Measurements from ENCODE around the gene TXK. TPM values are rescaled to one million over a fixed set of nuclear protein-coding genes. Genes with fewer than 3 reads are reported as not detected.
A peak's percentile ranks its signal among the peaks of the same experiment; 100 is the strongest.

The TXK gene
- total RNA-seq, 1 donor from 2014 or later = not detected

- peaks cover 10% of the 10 kb centered on the region for H3K4me1 Mint-ChIP-seq
- peaks cover 20% of the 10 kb centered on the region for H3K9me3 Mint-ChIP-seq
- DNase-seq (ENCODE audit: low read depth, low spot score) = no peak
- no peak for TF ChIP-seq CTCF (conservative IDR thresholded peaks at IDR 0.05)
- peak overlapping the region; percentile 61 for H3K4me3 Mint-ChIP-seq
- no peak overlapping the region for H3K27ac Mint-ChIP-seq (ENCODE audit: unreplicated experiment)
- no peaks in the 10 kb centered on the region for H3K27me3 Mint-ChIP-seq (ENCODE audit: low read depth)
- H3K36me3 Mint-ChIP-seq (ENCODE audit: low read depth) = peaks cover 9% of the 10 kb centered on the region
These were observed 75.2 kb downstream of the TXK start for GRCh38 chr4:48058617-48059530.

GRCh38 chr4:48051078-48051477 is 83.0 kb downstream of the TXK start:
- H3K9me3 Mint-ChIP-seq = no peaks in the 10 kb centered on the region
- peaks cover 6% of the 10 kb centered on the region for H3K27me3 Mint-ChIP-seq (ENCODE audit: low read depth)
- H3K4me3 Mint-ChIP-seq = no peak overlapping the region
- no peak for TF ChIP-seq CTCF (conservative IDR thresholded peaks at IDR 0.05)
- H3K4me1 Mint-ChIP-seq = no peaks in the 10 kb centered on the region
- DNase-seq (ENCODE audit: low read depth, low spot score) = no peak
- no peak overlapping the region for H3K27ac Mint-ChIP-seq (ENCODE audit: unreplicated experiment)
- no peaks in the 10 kb centered on the region for H3K36me3 Mint-ChIP-seq (ENCODE audit: low read depth)

- no peaks in the 10 kb centered on the region for H3K4me1 Mint-ChIP-seq
- no peaks in the 10 kb centered on the region for H3K9me3 Mint-ChIP-seq
These were observed 84.6 kb downstream of the TXK start for GRCh38 chr4:48049483-48049882.

GRCh38 chr4:48047896-48048295 is 86.2 kb downstream of the TXK start:
- no peak for TF ChIP-seq CTCF (conservative IDR thresholded peaks at IDR 0.05)
- Mint-ChIP-seq H3K27me3 (ENCODE audit: low read depth) (peaks cover 8% of the 10 kb centered on the region), H3K36me3 (ENCODE audit: low read depth) (no peaks in the 10 kb centered on the region), H3K4me3 (no peak overlapping the region), H3K27ac (ENCODE audit: unreplicated experiment) (no peak overlapping the region), H3K9me3 (no peaks in the 10 kb centered on the region), H3K4me1 (no peaks in the 10 kb centered on the region)
- no peak for DNase-seq (ENCODE audit: low read depth, low spot score)

More at GRCh38 chr4:48049483-48049882, 84.6 kb downstream of the TXK start:
- H3K27me3 Mint-ChIP-seq (ENCODE audit: low read depth) = peaks cover 8% of the 10 kb centered on the region
- H3K27ac Mint-ChIP-seq (ENCODE audit: unreplicated experiment) = no peak overlapping the region
- no peak overlapping the region for H3K4me3 Mint-ChIP-seq
- H3K36me3 Mint-ChIP-seq (ENCODE audit: low read depth) = no peaks in the 10 kb centered on the region
- no peak for DNase-seq (ENCODE audit: low read depth, low spot score)
- TF ChIP-seq CTCF (conservative IDR thresholded peaks at IDR 0.05) = no peak

- Mint-ChIP-seq H3K4me1 (no peaks in the 10 kb centered on the region), H3K4me3 (no peak overlapping the region), H3K9me3 (no peaks in the 10 kb centered on the region), H3K27ac (ENCODE audit: unreplicated experiment) (no peak overlapping the region), H3K27me3 (ENCODE audit: low read depth) (peaks cover 8% of the 10 kb centered on the region), H3K36me3 (ENCODE audit: low read depth) (no peaks in the 10 kb centered on the region)
- no peak for TF ChIP-seq CTCF (conservative IDR thresholded peaks at IDR 0.05)
- no peak for DNase-seq (ENCODE audit: low read depth, low spot score)
These were observed 86.6 kb downstream of the TXK start for GRCh38 chr4:48047421-48047844.
